SK-N-SH treated with all-trans-retinoic acid at 6 μM for 48 hours (cell line): Measurements from ENCODE around the gene RPRD1B.

Experiments
- ATAC-seq: fragments of 200-7000 bp; cut with Tn5 transposase; 3 replicates; pipeline ENCODE4 v1.9.1; 2020; ENCODE audit warnings: mild to moderate bottlenecking, moderate library complexity
- ARNTL ChIP-seq: fragments of 450-650 bp; formaldehyde crosslinking; IDR thresholded peaks from 2 replicates; pipeline ENCODE4 v1.5.0; 2020; ENCODE audit warnings: low read depth, mild to moderate bottlenecking, moderate library complexity, borderline replicate concordance
- BACH2 ChIP-seq: fragments of 250-450 bp; sonication (Bioruptor Pico); IDR thresholded peaks from 2 replicates; pipeline ENCODE4 v1.9.0; 2021; ENCODE audit warnings: mild to moderate bottlenecking, borderline replicate concordance
- CSDC2 ChIP-seq: fragments of 250-450 bp; sonication (Bioruptor Pico); IDR thresholded peaks from 2 replicates; pipeline ENCODE4 v1.5.0; 2020; ENCODE audit warnings: mild to moderate bottlenecking, moderate library complexity
- ESRRG ChIP-seq: fragments of 250-450 bp; sonication (Bioruptor Pico); IDR thresholded peaks from 2 replicates; pipeline ENCODE4 v1.6.1; 2021; ENCODE audit warnings: mild to moderate bottlenecking
- GLIS3 ChIP-seq: fragments of 250-450 bp; sonication (Bioruptor Pico); IDR thresholded peaks from 2 replicates; pipeline ENCODE4 v1.5.0; 2020; ENCODE audit warnings: mild to moderate bottlenecking, moderate library complexity
- OSR1 ChIP-seq: fragments of 250-450 bp; sonication (Bioruptor Pico); IDR thresholded peaks from 2 replicates; pipeline ENCODE4 v1.8.0; 2022; ENCODE audit warnings: moderate library complexity, mild to moderate bottlenecking, inconsistent platforms
- PPARA ChIP-seq: fragments of 250-450 bp; sonication (Bioruptor Pico); IDR thresholded peaks from 2 replicates; pipeline ENCODE4 v1.5.0; 2020; ENCODE audit warnings: mild to moderate bottlenecking, borderline replicate concordance
- RARB ChIP-seq: fragments of 250-450 bp; sonication (Bioruptor Pico); IDR thresholded peaks from 2 replicates; pipeline ENCODE4 v1.8.0; 2021; ENCODE audit warnings: mild to moderate bottlenecking, moderate library complexity
- TCF4 ChIP-seq: fragments of 250-450 bp; sonication (Bioruptor Pico); IDR thresholded peaks from 2 replicates; pipeline ENCODE4 v1.8.0; 2021; ENCODE audit warnings: mild to moderate bottlenecking, moderate library complexity, borderline replicate concordance
- TOX ChIP-seq: fragments of 250-450 bp; sonication (Bioruptor Pico); IDR thresholded peaks from 2 replicates; pipeline ENCODE4 v1.8.0; 2021; ENCODE audit warnings: mild to moderate bottlenecking, moderate library complexity, borderline replicate concordance
- ZC3H10 ChIP-seq: fragments of 250-450 bp; sonication (Bioruptor Pico); IDR thresholded peaks from 2 replicates; pipeline ENCODE4 v1.5.1; 2021; ENCODE audit warnings: mild to moderate bottlenecking, moderate library complexity
- ZFP3 ChIP-seq: fragments of 250-450 bp; sonication (Bioruptor Pico); IDR thresholded peaks from 2 replicates; pipeline ENCODE4 v1.5.0; 2020; ENCODE audit warnings: mild to moderate bottlenecking, moderate library complexity
- ZFP30 ChIP-seq: fragments of 450-650 bp; formaldehyde crosslinking; IDR thresholded peaks from 2 replicates; pipeline ENCODE4 v1.5.0; 2022; ENCODE audit warnings: mild to moderate bottlenecking, moderate library complexity
- ZNF565 ChIP-seq: fragments of 450-650 bp; formaldehyde crosslinking; conservative IDR thresholded peaks from 2 replicates; pipeline ENCODE4 v1.5.0; 2020; ENCODE audit warnings: low read depth, mild to moderate bottlenecking, moderate library complexity
- ZNF70 ChIP-seq: fragments of 450-650 bp; formaldehyde crosslinking; IDR thresholded peaks from 2 replicates; pipeline ENCODE4 v1.5.0; 2020; ENCODE audit warnings: mild to moderate bottlenecking, moderate library complexity
- ZNF8 ChIP-seq: fragments of 450-650 bp; formaldehyde crosslinking; IDR thresholded peaks from 2 replicates; pipeline ENCODE4 v1.5.0; 2020; ENCODE audit warnings: mild to moderate bottlenecking, moderate library complexity
- TF ChIP-seq, protein P1 (sequence below): fragments of 250-450 bp; sonication (Bioruptor Pico); IDR thresholded peaks from 2 replicates; pipeline ENCODE4 v1.5.1; 2020; ENCODE audit warnings: low read depth, mild to moderate bottlenecking, moderate library complexity
- TF ChIP-seq, protein P2 (sequence below): fragments of 250-450 bp; sonication (Bioruptor Pico); IDR thresholded peaks from 2 replicates; pipeline ENCODE4 v1.5.1; 2021; ENCODE audit warnings: mild to moderate bottlenecking, moderate library complexity
- TF ChIP-seq, protein P3 (sequence below): fragments of 250-450 bp; sonication (Bioruptor Pico); IDR thresholded peaks from 2 replicates; pipeline ENCODE4 v1.5.0; 2020; ENCODE audit warnings: mild to moderate bottlenecking, moderate library complexity

RPRD1B gene

DNA sequence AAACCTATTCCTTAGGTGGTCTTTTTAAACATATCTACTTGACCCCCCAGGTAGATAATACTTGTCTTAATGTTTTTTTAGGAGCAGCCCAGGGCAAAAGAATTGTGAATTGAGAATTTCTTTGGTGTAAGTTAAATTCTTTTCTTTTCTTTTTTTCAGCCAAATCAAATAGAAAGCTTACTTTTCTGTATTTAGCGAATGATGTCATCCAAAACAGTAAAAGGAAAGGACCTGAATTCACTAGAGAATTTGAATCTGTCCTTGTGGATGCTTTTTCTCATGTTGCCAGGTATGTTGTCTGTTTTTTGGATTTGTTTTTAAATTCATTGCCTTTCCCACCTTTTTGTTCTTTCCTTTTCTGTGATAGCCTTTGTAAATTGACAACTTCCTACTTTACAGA is 6.7 kb downstream of the RPRD1B start:
- no peak for TF ChIP-seq ZC3H10
- TF ChIP-seq ARNTL (CRISPR knock-in tag), result no peak
- TF ChIP-seq, protein P1, sequence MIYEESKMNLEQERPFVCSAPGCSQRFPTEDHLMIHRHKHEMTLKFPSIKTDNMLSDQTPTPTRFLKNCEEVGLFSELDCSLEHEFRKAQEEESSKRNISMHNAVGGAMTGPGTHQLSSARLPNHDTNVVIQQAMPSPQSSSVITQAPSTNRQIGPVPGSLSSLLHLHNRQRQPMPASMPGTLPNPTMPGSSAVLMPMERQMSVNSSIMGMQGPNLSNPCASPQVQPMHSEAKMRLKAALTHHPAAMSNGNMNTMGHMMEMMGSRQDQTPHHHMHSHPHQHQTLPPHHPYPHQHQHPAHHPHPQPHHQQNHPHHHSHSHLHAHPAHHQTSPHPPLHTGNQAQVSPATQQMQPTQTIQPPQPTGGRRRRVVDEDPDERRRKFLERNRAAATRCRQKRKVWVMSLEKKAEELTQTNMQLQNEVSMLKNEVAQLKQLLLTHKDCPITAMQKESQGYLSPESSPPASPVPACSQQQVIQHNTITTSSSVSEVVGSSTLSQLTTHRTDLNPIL, result no peak
- TF ChIP-seq ZFP3 (CRISPR knock-in tag), result no peak
- TF ChIP-seq ZNF70 (CRISPR knock-in tag), result no peak
- no peak for TF ChIP-seq TOX (CRISPR knock-in tag)
- no peak for TF ChIP-seq CSDC2 (CRISPR knock-in tag)
- no peak for TF ChIP-seq GLIS3 (CRISPR knock-in tag)
- TF ChIP-seq, all 23 proteins: peak for 0
- no peak for ATAC-seq

DNA sequence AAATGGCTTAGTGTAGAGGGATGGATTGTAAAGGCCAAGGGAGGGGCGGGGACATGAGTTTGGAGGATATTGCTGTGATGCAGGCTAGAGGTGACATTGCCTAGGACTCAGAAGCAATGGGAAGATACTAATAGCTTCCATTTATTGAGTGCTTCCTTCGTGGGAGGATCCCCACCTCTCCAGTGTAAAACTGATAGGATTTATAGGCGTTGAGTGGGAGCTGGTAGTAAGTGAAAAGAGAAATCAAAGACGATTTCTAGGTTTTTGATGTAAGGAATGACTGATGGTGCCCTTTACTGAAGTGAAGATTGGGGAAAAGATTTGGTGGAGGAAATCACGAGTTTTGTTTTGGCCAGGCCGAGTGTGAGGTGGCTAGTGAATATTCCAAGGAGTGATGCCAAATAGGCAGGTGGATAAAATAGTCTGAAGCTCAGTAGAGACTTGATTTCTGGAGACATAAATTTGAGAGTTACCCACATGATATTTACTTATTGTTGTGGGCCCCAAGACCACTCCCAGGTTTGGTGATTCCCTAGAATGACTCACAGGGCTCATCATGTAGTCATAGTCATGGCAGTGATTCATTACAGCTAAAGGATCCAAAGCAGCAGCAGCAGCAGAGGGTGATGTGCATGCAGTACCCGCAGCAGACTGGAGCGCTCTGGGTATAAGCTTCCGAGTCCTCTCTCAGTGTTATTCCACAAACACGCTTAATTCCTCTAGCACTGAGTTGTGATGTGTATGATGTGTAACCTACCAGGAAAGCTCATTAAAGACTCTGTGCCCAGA is 10.2 kb downstream of the RPRD1B start:
- TF ChIP-seq, protein P1, result no peak
- no peak for TF ChIP-seq ZFP3 (CRISPR knock-in tag)
- TF ChIP-seq, all 23 proteins: peak for 0
- ATAC-seq, result peak; percentile 99

DNA sequence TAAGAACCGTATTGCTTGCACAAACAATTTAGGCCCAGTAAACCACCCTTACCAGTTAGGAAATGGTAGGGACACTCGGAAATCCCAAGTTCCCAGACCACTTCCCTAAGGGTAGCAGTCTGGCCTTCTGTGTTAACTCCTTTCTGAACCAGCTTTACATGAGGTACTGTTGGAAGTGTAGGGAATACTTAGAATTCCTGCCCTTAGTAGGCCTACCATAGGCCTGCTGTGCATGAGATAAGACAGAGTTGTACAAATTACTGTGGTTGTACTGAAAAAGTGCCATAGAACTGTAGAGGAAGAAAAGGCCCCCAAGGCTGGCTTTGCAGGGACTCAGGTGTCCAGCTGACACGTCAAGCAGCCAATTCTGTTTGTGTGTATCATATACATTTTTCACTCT is 11.1 kb downstream of the RPRD1B start:
- no peak for ATAC-seq
- no peak for TF ChIP-seq ZFP3 (CRISPR knock-in tag)
- TF ChIP-seq ESRRG, result no peak
- TF ChIP-seq ZNF8 (CRISPR knock-in tag), result no peak
- TF ChIP-seq OSR1, result no peak

DNA sequence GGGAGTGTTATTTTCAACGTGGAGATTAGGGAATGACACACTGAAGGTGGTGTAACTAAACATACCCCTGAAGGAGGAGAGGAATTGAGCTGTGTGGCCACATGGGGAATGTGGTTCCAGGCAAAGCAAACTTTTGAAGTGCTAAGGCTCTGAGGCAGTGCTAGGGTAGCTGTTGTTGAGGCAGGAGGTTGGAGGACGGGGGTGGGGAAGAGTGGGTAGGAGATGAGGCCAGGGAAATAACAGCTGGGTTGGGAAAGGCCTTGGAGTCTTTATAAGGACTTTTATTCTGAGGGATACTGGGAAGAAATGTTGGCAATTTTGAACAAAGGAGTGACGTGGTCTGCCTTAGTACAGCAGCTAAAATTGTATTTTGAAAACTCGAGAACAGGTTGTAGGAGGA is 13.0 kb downstream of the RPRD1B start:
- TF ChIP-seq, protein P2, sequence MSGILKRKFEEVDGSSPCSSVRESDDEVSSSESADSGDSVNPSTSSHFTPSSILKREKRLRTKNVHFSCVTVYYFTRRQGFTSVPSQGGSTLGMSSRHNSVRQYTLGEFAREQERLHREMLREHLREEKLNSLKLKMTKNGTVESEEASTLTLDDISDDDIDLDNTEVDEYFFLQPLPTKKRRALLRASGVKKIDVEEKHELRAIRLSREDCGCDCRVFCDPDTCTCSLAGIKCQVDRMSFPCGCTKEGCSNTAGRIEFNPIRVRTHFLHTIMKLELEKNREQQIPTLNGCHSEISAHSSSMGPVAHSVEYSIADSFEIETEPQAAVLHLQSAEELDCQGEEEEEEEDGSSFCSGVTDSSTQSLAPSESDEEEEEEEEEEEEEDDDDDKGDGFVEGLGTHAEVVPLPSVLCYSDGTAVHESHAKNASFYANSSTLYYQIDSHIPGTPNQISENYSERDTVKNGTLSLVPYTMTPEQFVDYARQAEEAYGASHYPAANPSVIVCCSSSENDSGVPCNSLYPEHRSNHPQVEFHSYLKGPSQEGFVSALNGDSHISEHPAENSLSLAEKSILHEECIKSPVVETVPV (CRISPR knock-in tag), result no peak
- TF ChIP-seq, protein P1, result no peak
- TF ChIP-seq PPARA (CRISPR knock-in tag) (no peak), ZNF565 (CRISPR knock-in tag) (no peak), TCF4 (CRISPR knock-in tag) (no peak), RARB (CRISPR knock-in tag) (no peak), GLIS3 (CRISPR knock-in tag) (no peak), BACH2 (no peak), ZFP30 (CRISPR knock-in tag) (no peak), ARNTL (CRISPR knock-in tag) (no peak)
- ATAC-seq, result no peak

DNA sequence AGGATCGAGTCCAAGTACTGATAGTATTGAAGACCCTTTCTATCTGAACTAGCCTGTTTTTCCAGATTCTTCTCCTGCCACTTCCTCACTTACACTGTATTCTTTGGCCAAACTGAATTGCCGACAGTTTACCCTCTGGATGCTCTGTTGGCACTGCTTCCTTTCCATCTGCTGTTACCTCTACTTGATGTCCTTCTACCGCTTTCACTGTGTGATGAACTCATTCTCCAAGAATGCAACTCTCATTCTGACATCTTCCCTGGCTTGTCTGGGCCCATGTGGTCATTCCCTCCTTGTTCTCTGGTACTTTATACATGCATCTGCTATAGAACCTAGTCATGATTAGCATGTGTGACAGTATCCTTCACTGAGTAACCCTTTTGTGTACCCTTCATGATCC is 16.3 kb downstream of the RPRD1B start:
- no peak for TF ChIP-seq TOX (CRISPR knock-in tag)
- no peak for TF ChIP-seq ZNF565 (CRISPR knock-in tag)
- TF ChIP-seq, protein P3, sequence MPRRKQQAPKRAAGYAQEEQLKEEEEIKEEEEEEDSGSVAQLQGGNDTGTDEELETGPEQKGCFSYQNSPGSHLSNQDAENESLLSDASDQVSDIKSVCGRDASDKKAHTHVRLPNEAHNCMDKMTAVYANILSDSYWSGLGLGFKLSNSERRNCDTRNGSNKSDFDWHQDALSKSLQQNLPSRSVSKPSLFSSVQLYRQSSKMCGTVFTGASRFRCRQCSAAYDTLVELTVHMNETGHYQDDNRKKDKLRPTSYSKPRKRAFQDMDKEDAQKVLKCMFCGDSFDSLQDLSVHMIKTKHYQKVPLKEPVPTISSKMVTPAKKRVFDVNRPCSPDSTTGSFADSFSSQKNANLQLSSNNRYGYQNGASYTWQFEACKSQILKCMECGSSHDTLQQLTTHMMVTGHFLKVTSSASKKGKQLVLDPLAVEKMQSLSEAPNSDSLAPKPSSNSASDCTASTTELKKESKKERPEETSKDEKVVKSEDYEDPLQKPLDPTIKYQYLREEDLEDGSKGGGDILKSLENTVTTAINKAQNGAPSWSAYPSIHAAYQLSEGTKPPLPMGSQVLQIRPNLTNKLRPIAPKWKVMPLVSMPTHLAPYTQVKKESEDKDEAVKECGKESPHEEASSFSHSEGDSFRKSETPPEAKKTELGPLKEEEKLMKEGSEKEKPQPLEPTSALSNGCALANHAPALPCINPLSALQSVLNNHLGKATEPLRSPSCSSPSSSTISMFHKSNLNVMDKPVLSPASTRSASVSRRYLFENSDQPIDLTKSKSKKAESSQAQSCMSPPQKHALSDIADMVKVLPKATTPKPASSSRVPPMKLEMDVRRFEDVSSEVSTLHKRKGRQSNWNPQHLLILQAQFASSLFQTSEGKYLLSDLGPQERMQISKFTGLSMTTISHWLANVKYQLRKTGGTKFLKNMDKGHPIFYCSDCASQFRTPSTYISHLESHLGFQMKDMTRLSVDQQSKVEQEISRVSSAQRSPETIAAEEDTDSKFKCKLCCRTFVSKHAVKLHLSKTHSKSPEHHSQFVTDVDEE, result no peak
- no peak for TF ChIP-seq RARB (CRISPR knock-in tag)
- no peak for TF ChIP-seq TCF4 (CRISPR knock-in tag)
- no peak for TF ChIP-seq GLIS3 (CRISPR knock-in tag)
- no peak for TF ChIP-seq ARNTL (CRISPR knock-in tag)
- TF ChIP-seq ESRRG, result no peak
- no peak for TF ChIP-seq PPARA (CRISPR knock-in tag)
- TF ChIP-seq, all 23 proteins: peak for 0
- ATAC-seq, result peak; percentile 96
